SK-N-MC (cell line): Measurements from ENCODE around the gene STX7.

Experiments used
- DNase-seq: peaks from one replicate; pipeline ENCODE4 v3.0.0-alpha.2; 2011; ENCODE audit warnings: low read depth, low spot score
- H3K27ac ChIP-seq: fragments of 200-600 bp; sonication (generic); 2 replicates; pipeline ENCODE4 v1.5.1; 2016; ENCODE audit warnings: mixed run types
- H3K36me3 ChIP-seq: fragments of 200-600 bp; sonication (generic); 2 replicates; pipeline ENCODE4 v1.6.1; 2017; ENCODE audit warnings: antibody characterized with exemption, low read length, mixed read lengths; ENCODE audit not compliant: insufficient read depth
- H3K4me3 ChIP-seq: fragments of 200-600 bp; sonication (generic); 2 replicates; pipeline ENCODE4 v1.5.1; 2016
- H3K9ac ChIP-seq: fragments of 200-600 bp; sonication (generic); 2 replicates; pipeline ENCODE4 v1.8.0; 2017; ENCODE audit warnings: mixed run types, mixed read lengths; ENCODE audit not compliant: insufficient read length
- H3K9me3 ChIP-seq: fragments of 200-600 bp; sonication (generic); 2 replicates; pipeline ENCODE4 v1.6.1; 2017; ENCODE audit warnings: low read depth, mild to moderate bottlenecking, antibody characterized with exemption, low read length, moderate library complexity, mixed read lengths
- EZH2 ChIP-seq: fragments of 200-600 bp; sonication (generic); IDR thresholded peaks from one replicate; pipeline ENCODE4 v1.6.1; 2017; ENCODE audit warnings: antibody characterized with exemption
- FOXP2 ChIP-seq: optimal IDR thresholded peaks from 2 replicates; pipeline ENCODE3; 2011; ENCODE audit warnings: mild to moderate bottlenecking, moderate library complexity; ENCODE audit not compliant: insufficient read depth; ENCODE audit errors: extremely low read length, control extremely low read depth
- POLR2AphosphoS5 ChIP-seq: IDR thresholded peaks from 2 replicates; pipeline ENCODE4 v1.6.1; 2012; ENCODE audit warnings: mild to moderate bottlenecking, low read depth, low read length, borderline replicate concordance

The STX7 gene

DNA sequence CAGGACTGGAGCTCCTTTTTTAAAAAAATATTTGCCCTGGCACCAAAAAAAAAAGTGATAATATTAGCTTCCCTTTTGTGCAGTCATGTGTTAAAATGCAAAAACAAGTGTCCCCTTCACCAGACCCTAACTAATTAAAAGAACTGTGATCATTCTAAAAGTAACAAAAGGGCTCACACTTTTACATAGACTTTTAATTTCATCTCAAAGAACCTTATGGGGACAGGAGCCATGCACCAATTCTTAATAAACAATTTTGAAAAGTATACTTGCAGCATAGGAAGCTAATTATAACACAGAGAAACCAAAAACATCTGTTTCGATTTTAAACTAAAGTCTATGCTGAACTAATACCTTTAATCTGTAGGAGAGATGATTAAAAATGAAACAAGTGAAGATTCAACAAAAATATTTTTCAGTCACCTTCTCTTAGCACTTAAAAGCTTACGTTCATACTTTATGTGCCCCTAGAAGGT is 17.3 kb downstream of the STX7 start:
- H3K9me3 ChIP-seq: no peaks in the 10 kb centered on the region
- TF ChIP-seq POLR2AphosphoS5: no peak
- TF ChIP-seq FOXP2: no peak
- no peak for TF ChIP-seq EZH2
- no peak for DNase-seq
- peak overlapping the region; percentile 17 for H3K9ac ChIP-seq
- H3K4me3 ChIP-seq: peak overlapping the region; percentile 43
- peak overlapping the region; percentile 60 for H3K27ac ChIP-seq
- H3K36me3 ChIP-seq: peaks cover 29% of the 10 kb centered on the region; the same call in 1 of the 2 replicates

DNA sequence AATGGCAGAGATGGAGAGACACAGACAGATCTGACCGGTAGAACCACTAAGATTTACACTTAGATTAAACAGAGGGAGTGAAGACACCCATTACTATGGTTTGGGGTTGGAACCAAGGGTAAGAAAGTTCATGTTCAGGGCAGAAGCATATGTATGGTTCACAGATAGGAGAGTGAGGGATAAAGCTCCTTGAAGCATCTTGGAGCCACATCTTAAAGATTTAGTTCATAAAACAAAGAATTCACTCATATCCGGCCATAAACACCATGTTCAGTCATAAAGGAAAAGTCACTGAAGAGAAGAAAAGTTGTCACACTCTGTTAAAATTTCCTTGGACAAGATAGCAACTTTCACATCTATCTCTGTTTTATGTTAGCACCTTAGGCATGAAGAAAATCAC is 18.0 kb downstream of the STX7 start:
- no peak for TF ChIP-seq FOXP2
- no peak for TF ChIP-seq POLR2AphosphoS5
- TF ChIP-seq EZH2: no peak
- Histone ChIP-seq H3K4me3 (peak overlapping the region; percentile 43; the same call in 1 of the 2 replicates), H3K9ac (peak overlapping the region; percentile 17), H3K27ac (peak overlapping the region; percentile 60), H3K36me3 (peaks cover 29% of the 10 kb centered on the region; the same call in 1 of the 2 replicates), H3K9me3 (no peaks in the 10 kb centered on the region)
- no peak for DNase-seq

DNA sequence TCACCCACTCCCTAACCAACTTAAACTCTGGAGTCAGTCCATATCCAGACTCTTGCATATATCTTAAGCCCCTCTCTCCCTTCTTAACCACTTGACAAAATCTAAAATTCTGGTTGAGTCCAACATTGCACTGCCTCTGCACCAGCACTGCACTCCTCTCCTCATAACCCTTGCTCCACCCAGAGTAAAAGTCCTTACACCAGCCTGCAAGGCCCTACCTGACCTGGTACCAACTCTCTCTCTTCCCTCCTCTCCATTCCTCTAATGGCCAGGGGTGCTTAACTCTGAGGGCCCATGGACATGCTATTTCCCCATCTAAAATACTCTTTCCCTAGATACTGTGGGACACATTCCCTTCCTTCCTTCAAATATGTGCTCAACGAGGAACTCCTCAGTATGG is 21.0 kb downstream of the STX7 start:
- no peaks in the 10 kb centered on the region for H3K9me3 ChIP-seq
- H3K36me3 ChIP-seq: peaks cover 21% of the 10 kb centered on the region
- no peak overlapping the region for H3K9ac ChIP-seq
- H3K27ac ChIP-seq: no peak overlapping the region
- TF ChIP-seq POLR2AphosphoS5 (no peak), EZH2 (no peak), FOXP2 (no peak)
- no peak for DNase-seq
- no peak overlapping the region for H3K4me3 ChIP-seq

DNA sequence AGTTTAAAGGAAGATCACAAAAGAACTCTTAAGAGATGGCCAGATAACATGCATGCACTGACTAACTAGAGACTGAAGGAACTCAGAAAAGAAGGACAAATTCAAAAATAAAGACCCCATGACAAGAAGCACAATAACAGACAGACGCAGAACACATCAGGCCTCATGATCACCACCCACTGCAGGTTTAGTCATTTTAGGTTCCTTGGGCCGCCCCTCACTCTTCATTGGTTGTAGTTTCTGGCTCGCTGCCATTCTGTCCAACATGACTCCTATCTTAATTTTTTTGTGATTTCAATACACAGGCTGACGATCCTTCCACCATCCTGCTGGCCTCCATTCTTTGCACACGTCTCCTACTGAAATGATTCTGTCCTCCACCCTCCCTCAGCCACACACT is 21.6 kb downstream of the STX7 start:
- no peak for TF ChIP-seq FOXP2
- no peak for TF ChIP-seq EZH2
- no peak for TF ChIP-seq POLR2AphosphoS5
- peak overlapping the region; percentile 68; the same call in 1 of the 2 replicates for H3K27ac ChIP-seq
- DNase-seq: no peak
- H3K9me3 ChIP-seq: no peaks in the 10 kb centered on the region
- H3K9ac ChIP-seq: no peak overlapping the region
- H3K36me3 ChIP-seq: peaks cover 20% of the 10 kb centered on the region
- 0 out of 2 replicates have a peak overlapping the region, but pooled peaks have one; percentile 23 for H3K4me3 ChIP-seq

DNA sequence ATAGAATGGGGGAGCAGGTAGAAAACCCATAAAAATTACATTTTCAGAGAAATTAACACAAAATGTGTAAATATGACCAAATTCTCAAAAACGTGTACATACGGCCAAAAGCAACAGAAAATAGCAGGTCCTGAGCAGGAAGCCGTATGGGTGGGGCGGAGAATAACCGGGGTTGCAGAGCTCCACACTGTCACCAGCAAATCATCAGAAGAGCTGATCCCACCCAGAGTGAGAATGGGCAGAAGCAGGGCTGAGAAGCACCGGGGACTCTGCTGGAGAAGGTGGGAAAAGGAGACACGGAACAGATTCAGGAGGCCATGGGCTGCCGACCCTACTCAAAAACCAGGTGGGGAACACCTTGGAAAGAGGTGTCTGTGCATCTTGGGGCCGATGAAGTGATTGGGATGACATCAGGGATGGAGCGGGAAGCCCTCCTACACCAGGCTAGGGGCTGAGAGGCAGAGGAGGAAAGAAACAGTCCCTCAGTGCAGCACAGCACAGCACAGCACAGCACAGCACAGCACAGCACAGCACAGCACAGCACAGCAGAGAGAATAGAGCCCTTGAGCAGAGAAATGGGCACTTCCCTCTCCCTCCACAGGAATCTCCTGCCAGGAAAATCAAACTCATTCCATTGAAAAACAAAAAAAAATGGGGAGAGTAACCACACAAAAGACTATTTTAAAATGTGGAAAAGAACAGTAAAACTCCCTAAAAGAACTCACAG is 22.3 kb downstream of the STX7 start:
- Histone ChIP-seq H3K36me3 (peaks cover 20% of the 10 kb centered on the region), H3K4me3 (peak overlapping the region; percentile 26; the same call in 1 of the 2 replicates), H3K27ac (peak overlapping the region; percentile 68; the same call in 1 of the 2 replicates), H3K9ac (no peak overlapping the region), H3K9me3 (no peaks in the 10 kb centered on the region)
- no peak for TF ChIP-seq EZH2
- no peak for TF ChIP-seq FOXP2
- TF ChIP-seq POLR2AphosphoS5: no peak
- no peak for DNase-seq

DNA sequence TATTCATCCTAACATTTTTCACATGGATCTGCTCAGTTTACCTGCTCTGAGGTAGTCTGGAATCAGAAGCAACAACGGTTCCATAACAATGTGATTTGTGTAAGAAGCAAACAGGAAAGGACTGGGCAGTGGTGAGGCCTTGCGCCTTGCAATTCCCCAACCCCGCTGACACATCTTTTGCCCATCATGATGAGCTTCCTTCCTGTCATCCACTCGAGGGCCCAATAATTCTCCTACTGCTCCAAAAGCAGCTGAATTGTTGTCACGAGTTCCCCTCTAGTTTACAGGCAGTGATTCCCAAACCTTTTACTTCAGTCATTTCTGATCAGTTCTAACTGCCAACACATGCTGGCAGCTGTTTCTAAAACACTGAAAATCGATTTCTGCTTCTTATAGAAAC is 22.9 kb downstream of the STX7 start:
- no peak overlapping the region for H3K9ac ChIP-seq
- no peak overlapping the region for H3K27ac ChIP-seq
- H3K36me3 ChIP-seq: peaks cover 20% of the 10 kb centered on the region
- no peak for DNase-seq
- no peak overlapping the region for H3K4me3 ChIP-seq
- H3K9me3 ChIP-seq: no peaks in the 10 kb centered on the region
- no peak for TF ChIP-seq POLR2AphosphoS5
- no peak for TF ChIP-seq FOXP2
- no peak for TF ChIP-seq EZH2

DNA sequence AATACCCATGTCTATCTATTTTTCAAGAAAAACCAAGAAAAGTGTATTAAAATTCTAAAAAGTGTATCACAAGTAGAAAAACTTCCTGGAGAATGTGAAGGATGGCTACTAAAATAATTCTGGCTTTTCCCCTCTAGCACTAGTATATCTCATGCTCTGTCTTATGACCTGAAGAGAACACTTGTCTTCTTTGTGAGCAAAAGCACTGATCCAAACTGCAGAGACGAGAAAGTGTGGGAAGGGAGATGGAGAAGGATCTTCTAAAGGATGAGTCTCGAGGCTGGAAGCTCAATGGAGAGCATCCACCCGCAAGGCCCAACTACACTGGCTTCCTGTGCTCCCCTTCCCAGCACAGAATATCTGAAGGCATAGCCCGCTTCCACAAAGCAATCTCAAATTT is 23.5 kb downstream of the STX7 start:
- DNase-seq: no peak
- Histone ChIP-seq H3K36me3 (peaks cover 18% of the 10 kb centered on the region), H3K9ac (no peak overlapping the region), H3K4me3 (no peak overlapping the region), H3K9me3 (no peaks in the 10 kb centered on the region), H3K27ac (no peak overlapping the region)
- no peak for TF ChIP-seq FOXP2
- no peak for TF ChIP-seq EZH2
- TF ChIP-seq POLR2AphosphoS5: no peak

DNA sequence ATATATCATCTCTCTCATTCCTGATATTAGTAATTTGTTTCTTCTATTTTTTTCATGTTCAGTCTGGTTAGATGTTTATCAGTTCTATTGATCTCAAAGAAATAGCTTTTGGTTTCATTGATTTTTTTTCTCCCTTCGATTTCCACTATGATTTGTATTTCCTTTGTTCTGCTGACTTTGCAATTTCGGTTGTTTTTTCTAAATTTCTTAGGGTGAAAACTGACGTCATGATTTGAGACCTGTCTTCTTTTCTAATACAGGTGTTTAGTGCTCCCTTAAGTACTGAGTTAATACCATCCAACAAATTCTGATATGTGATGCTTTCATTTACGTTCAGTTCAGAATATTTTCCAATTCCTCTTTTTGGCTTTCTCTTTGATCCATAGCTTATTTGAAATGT is 25.2 kb downstream of the STX7 start:
- no peak for DNase-seq
- Histone ChIP-seq H3K9ac (no peak overlapping the region), H3K4me3 (no peak overlapping the region), H3K9me3 (no peaks in the 10 kb centered on the region), H3K36me3 (peaks cover 3% of the 10 kb centered on the region), H3K27ac (no peak overlapping the region)
- no peak for TF ChIP-seq FOXP2

DNA sequence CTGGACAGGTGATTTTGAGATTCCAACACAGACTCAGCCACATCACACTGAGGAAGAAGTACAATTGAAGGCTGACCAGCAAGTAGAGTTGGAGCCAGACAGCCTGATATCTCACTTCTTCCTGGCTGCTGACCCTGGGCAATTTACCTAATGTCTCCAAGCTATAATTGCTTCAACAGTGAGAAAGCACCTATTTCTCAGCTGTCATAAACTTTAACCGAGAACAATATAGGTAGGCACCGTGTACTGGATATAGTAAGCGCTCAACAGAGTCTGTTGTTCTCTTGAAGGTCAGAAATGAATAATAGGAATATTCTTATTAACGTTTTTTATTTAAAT is 28.3 kb downstream of the STX7 start:
- no peak overlapping the region for H3K4me3 ChIP-seq
- no peaks in the 10 kb centered on the region for H3K9me3 ChIP-seq
- no peak overlapping the region for H3K27ac ChIP-seq
- no peak for DNase-seq
- no peak overlapping the region for H3K9ac ChIP-seq
- TF ChIP-seq POLR2AphosphoS5: no peak
- no peak for TF ChIP-seq FOXP2
- no peak for TF ChIP-seq EZH2
- H3K36me3 ChIP-seq: peaks cover 2% of the 10 kb centered on the region
